ENCODE results near the gene TMEM164. TPM values are rescaled to one million over a fixed set of nuclear protein-coding genes. Genes with fewer than 3 reads are reported as not detected.

TMEM164 gene
- total RNA-seq, 2 donors from 2014 or later, result 30.3 to 36.6 TPM

DNA sequence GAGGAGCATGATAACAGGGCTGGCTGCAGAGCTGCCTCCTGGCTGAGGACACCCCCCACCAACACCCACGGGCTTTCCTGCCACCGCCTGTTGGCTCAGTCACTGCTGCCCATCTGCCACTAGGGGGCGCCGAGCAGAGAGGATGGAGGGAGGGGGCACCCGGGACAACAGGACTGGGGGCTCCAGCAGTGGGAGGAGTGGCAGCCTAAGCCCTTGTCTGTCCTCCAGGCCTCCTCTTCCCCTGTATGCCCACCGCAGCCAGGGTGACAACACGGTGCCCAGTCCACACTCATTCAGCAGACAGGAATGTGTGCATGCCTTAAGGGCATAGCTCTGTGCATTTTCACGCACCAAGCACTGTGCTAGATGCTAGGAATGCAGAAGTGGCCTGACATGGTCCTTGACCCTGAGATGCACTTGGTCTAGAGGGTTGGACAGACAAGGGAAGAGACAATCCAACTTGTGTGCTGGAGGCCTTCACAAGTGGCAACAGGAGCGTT is 165.1 kb downstream of the TMEM164 start:
- peak in 1 of 2 donors; percentile 61 for TF ChIP-seq CTCF (IDR thresholded peaks at IDR 0.05)

DNA sequence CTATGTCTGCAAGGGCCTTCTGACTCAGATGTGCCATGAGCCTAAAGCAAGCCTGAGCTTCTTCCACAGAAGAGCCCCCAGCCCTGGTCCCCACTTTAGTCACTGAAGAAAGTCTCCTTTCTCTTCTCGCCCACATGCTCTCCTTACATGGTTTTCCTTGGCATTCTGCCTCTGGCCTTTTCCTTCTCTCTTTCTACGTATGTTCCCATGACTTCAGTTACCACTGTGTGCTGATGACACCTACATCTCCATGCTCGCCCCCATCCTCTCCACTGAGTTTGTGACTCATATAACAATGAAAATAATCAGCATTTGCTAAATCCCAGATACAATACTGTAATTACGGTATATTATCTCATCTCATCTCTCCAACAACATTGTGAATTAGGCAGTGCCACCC is 165.7 kb downstream of the TMEM164 start:
- no peak for DNase-seq (ENCODE audit: low spot score)
- no peaks in the 10 kb centered on the region for H3K9me3 ChIP-seq
- TF ChIP-seq CTCF (IDR thresholded peaks at IDR 0.05), result no peak
- no peak overlapping the region for H3K27ac ChIP-seq
- H3K4me3 ChIP-seq, result no peak overlapping the region
- H3K27me3 ChIP-seq, result no peaks in the 10 kb centered on the region
- H3K4me1 ChIP-seq, result no peaks in the 10 kb centered on the region
- peaks cover 7% of the 10 kb centered on the region for H3K36me3 ChIP-seq

More for the DNA sequence above, 165.1 kb downstream of the TMEM164 start:
- Histone ChIP-seq H3K9me3 (no peaks in the 10 kb centered on the region), H3K27ac (no peak overlapping the region), H3K27me3 (no peaks in the 10 kb centered on the region), H3K4me1 (no peaks in the 10 kb centered on the region), H3K36me3 (peaks cover 7% of the 10 kb centered on the region), H3K4me3 (no peak overlapping the region)
- no peak for DNase-seq (ENCODE audit: low spot score)

GRCh38 chrX:110170029-110170428 is 167.1 kb downstream of the TMEM164 start:
- H3K4me1 ChIP-seq, result no peaks in the 10 kb centered on the region
- H3K27ac ChIP-seq, result no peak overlapping the region
- H3K27me3 ChIP-seq, result no peaks in the 10 kb centered on the region
- no peaks in the 10 kb centered on the region for H3K9me3 ChIP-seq
- no peak overlapping the region for H3K4me3 ChIP-seq
- H3K36me3 ChIP-seq, result peaks cover 7% of the 10 kb centered on the region
- TF ChIP-seq CTCF (IDR thresholded peaks at IDR 0.05), result no peak
- DNase-seq (ENCODE audit: low spot score), result no peak

- no peaks in the 10 kb centered on the region for H3K9me3 ChIP-seq
- H3K4me3 ChIP-seq, result no peak overlapping the region
- no peak for TF ChIP-seq CTCF (IDR thresholded peaks at IDR 0.05)
- H3K36me3 ChIP-seq, result peaks cover 7% of the 10 kb centered on the region
- no peaks in the 10 kb centered on the region for H3K27me3 ChIP-seq
- no peak for DNase-seq (ENCODE audit: low spot score)
- no peaks in the 10 kb centered on the region for H3K4me1 ChIP-seq
- H3K27ac ChIP-seq, result no peak overlapping the region
Observed at GRCh38 chrX:110171442-110171841, 168.5 kb downstream of the TMEM164 start.

DNA sequence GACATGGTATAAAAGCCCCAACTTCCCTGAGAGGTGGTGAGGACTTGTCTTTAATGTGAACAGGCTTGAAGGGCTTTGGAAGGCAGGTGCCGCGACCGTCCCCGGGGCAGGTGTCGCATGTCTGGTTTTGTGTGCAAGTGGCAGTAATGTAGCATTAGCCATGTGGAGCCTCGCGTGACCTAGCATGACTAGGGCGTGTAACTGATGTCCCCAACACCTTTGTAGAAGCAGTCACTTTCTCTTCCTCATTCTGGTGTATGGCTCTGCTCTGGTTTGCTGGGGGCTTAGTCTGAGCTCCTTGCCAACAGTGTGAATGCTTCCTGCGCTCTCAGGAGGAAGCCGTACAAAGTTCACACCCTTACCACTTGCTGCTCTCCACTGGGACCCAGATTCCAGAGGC is 169.3 kb downstream of the TMEM164 start:
- Histone ChIP-seq H3K4me1 (no peaks in the 10 kb centered on the region), H3K36me3 (peaks cover 7% of the 10 kb centered on the region), H3K27me3 (no peaks in the 10 kb centered on the region), H3K4me3 (no peak overlapping the region), H3K27ac (no peak overlapping the region), H3K9me3 (no peaks in the 10 kb centered on the region)
- DNase-seq (ENCODE audit: low spot score), result no peak
- no peak for TF ChIP-seq CTCF (IDR thresholded peaks at IDR 0.05)

Data from right atrium auricular region (tissue), 2 donors.